ENCODE measurements around the gene SCARB1. TPM values are rescaled to one million over a fixed set of nuclear protein-coding genes. Genes with fewer than 3 reads are reported as not detected.

The SCARB1 gene
- total RNA-seq, 4 donors from 2014 or later, result 18.6 to 41.8 (median 26.7) TPM

DNA sequence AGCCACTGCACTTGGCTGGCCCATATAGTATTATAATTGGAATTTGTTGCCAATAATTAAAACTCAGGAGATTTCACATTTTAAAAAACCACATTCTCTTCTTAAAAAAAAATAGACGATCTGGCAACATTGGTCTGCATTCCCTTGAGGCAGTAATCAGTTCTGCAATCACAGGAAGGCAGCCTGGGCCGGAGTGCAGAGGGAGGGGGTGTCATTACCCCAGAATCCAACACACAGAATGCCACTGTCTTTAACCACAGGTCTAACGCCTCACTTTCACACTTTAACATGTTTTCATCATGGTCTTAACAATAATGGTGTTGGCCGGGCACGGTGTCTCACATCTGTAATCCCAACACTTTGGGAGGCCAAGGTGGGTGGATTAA, 100.1 kb downstream of the SCARB1 start:
- WGBS, 2 donors, result 54 to 57% methylated on average over 5 of the region's 5 CpGs
- intact Hi-C loops (cut with DNase I; ENCODE audit: low total_unique reads), result loop anchor here (10.0 kb wide), 2 partner anchors 199 to 419 kb away; partner anchors contain the start of gene NCOR2

GRCh38 chr12:124762791-124763593, 100.7 kb downstream of the SCARB1 start:
- intact Hi-C loops (cut with DNase I; ENCODE audit: low total_unique reads), result loop anchor here (10.0 kb wide), 2 partner anchors 198 to 418 kb away; partner anchors contain the start of gene NCOR2
- WGBS, 2 donors, result 60 to 65% methylated on average over 13 of the region's 13 CpGs
- no peak overlapping the region for H3K4me3 ChIP-seq (ENCODE audit: low read depth, poor library complexity, severe bottlenecking)
- no peak for DNase-seq (ENCODE audit: low spot score in 2 of 2)
- no peak for TF ChIP-seq POLR2A (IDR thresholded peaks at IDR 0.05)
- TF ChIP-seq CTCF (IDR thresholded peaks at IDR 0.05), result no peak

More for the DNA sequence above, 100.1 kb downstream of the SCARB1 start:
- no peak for DNase-seq (ENCODE audit: low spot score in 2 of 2)
- TF ChIP-seq CTCF (IDR thresholded peaks at IDR 0.05) (no peak), POLR2A (IDR thresholded peaks at IDR 0.05) (no peak)
- no peak overlapping the region for H3K4me3 ChIP-seq (ENCODE audit: low read depth, poor library complexity, severe bottlenecking)

DNA sequence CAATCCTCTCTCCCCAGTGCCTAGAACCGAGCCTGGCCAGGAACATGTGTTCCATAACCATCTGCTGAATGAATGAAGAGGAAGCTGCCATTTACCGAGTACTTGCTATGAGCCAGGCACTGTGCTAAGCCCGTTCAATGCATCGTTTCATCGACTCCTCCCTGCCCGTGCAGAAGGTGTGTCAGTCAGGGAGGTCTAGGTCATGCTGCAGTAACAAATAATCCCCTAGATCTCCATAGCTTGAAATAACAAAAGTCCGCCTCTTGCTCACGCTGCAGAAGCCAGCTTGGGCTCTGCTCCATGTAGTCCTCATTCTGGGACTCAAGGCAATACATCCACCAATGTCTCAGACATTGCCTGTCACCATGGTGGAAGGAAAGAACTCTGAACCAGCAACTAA, 101.3 kb downstream of the SCARB1 start:
- H3K4me3 ChIP-seq (ENCODE audit: low read depth, poor library complexity, severe bottlenecking), result no peak overlapping the region
- DNase-seq (ENCODE audit: low spot score in 2 of 2), result no peak
- intact Hi-C loops (cut with DNase I; ENCODE audit: low total_unique reads), result loop anchor here (10.0 kb wide), 2 partner anchors 198 to 418 kb away; partner anchors contain the start of gene NCOR2
- TF ChIP-seq CTCF (IDR thresholded peaks at IDR 0.05), result no peak
- TF ChIP-seq POLR2A (IDR thresholded peaks at IDR 0.05), result no peak
- WGBS, 2 donors, result 86 to 92% methylated on average over 8 of the region's 8 CpGs

GRCh38 chr12:124761871-124762270, 101.8 kb downstream of the SCARB1 start:
- 55 to 72% methylated on average over 4 of the region's 4 CpGs for WGBS, 2 donors
- no peak for TF ChIP-seq CTCF (IDR thresholded peaks at IDR 0.05)
- TF ChIP-seq POLR2A (IDR thresholded peaks at IDR 0.05), result no peak
- H3K4me3 ChIP-seq (ENCODE audit: low read depth, poor library complexity, severe bottlenecking), result no peak overlapping the region
- intact Hi-C loops (cut with DNase I; ENCODE audit: low total_unique reads), result loop anchor here (10.0 kb wide), 2 partner anchors 197 to 417 kb away; partner anchors contain the start of gene NCOR2
- no peak for DNase-seq (ENCODE audit: low spot score in 2 of 2)

- no peak overlapping the region for H3K4me3 ChIP-seq (ENCODE audit: low read depth, poor library complexity, severe bottlenecking)
- intact Hi-C loops (cut with DNase I; ENCODE audit: low total_unique reads), result loop anchor here (10.0 kb wide), 2 partner anchors 196 to 416 kb away; partner anchors contain the start of gene NCOR2
These were observed 102.6 kb downstream of the SCARB1 start for GRCh38 chr12:124761056-124761455.

More at GRCh38 chr12:124761056-124761455, 102.6 kb downstream of the SCARB1 start:
- DNase-seq (ENCODE audit: low spot score in 2 of 2), result no peak
- TF ChIP-seq CTCF (IDR thresholded peaks at IDR 0.05) (no peak), POLR2A (IDR thresholded peaks at IDR 0.05) (no peak)
- WGBS, 2 donors, result 98% methylated on average over 7 of the region's 7 CpGs

All from lower leg skin (tissue), 4 donors.